Measurements from ENCODE around the gene SLC8A1.

- no peak for TF ChIP-seq CTCF (IDR thresholded peaks at IDR 0.05)
- TF ChIP-seq POLR2A (IDR thresholded peaks at IDR 0.05): no peak
- TF ChIP-seq EP300 (IDR thresholded peaks at IDR 0.05): no peak
These were observed 140.9 kb downstream of the SLC8A1 start for GRCh38 chr2:40311026-40311425.
